ENCODE results near the gene PRKG2. TPM values are rescaled to one million over a fixed set of nuclear protein-coding genes. Genes with fewer than 3 reads are reported as not detected.
A peak's percentile ranks its signal among the peaks of the same experiment; 100 is the strongest.

PRKG2 gene
- total RNA-seq, 1 donor from 2014 or later = 2.3 TPM

GRCh38 chr4:81198609-81199008, 16.4 kb downstream of the PRKG2 start:
- no peaks in the 10 kb centered on the region for H3K36me3 Mint-ChIP-seq
- H3F3A ChIP-seq (ENCODE audit: low read depth) = no peaks in the 10 kb centered on the region
- H3K4me2 ChIP-seq = no peak overlapping the region
- no peaks in the 10 kb centered on the region for H3K36me3 ChIP-seq
- no peak overlapping the region for H3K4me3 ChIP-seq
- H3K27me3 Mint-ChIP-seq (ENCODE audit: insufficient read depth, low read depth) = peaks cover 2% of the 10 kb centered on the region
- TF ChIP-seq EZH2phosphoT487 (IDR thresholded peaks at IDR 0.05) = no peak
- no peak for TF ChIP-seq EZH2 (IDR thresholded peaks at IDR 0.05)
- no peak for TF ChIP-seq CTCF (IDR thresholded peaks at IDR 0.05)
- no peaks in the 10 kb centered on the region for H3K9me3 ChIP-seq (ENCODE audit: low read depth)
- DNase-seq (ENCODE audit: low spot score) = no peak
- no peak overlapping the region for H3K27ac Mint-ChIP-seq
- no peaks in the 10 kb centered on the region for H3K27me3 ChIP-seq
- peaks cover 9% of the 10 kb centered on the region for H3K4me1 ChIP-seq
- H3K4me3 Mint-ChIP-seq = no peak overlapping the region
- H3K4me1 Mint-ChIP-seq = peaks cover 17% of the 10 kb centered on the region
- H2AFZ ChIP-seq (replicated peaks) = no peak overlapping the region
- no peaks in the 10 kb centered on the region for H4K20me1 ChIP-seq (ENCODE audit: low read depth)
- no peak overlapping the region for H3K27ac ChIP-seq
- no peak overlapping the region for H3K9ac ChIP-seq
- H3K79me2 ChIP-seq (ENCODE audit: low read depth) = no peaks in the 10 kb centered on the region
- H3K9me3 Mint-ChIP-seq = no peaks in the 10 kb centered on the region

- Histone ChIP-seq H3K9me3 (ENCODE audit: low read depth) (no peaks in the 10 kb centered on the region), H3K4me3 (no peak overlapping the region), H3K27me3 (no peaks in the 10 kb centered on the region), H3K27ac (no peak overlapping the region), H3K36me3 (no peaks in the 10 kb centered on the region), H3K79me2 (ENCODE audit: low read depth) (no peaks in the 10 kb centered on the region), H3K9ac (no peak overlapping the region), H3K4me2 (no peak overlapping the region), H3K4me1 (peaks cover 9% of the 10 kb centered on the region), H3F3A (ENCODE audit: low read depth) (no peaks in the 10 kb centered on the region), H2AFZ (replicated peaks) (no peak overlapping the region), H4K20me1 (ENCODE audit: low read depth) (no peaks in the 10 kb centered on the region)
- peak; percentile 10 for DNase-seq (ENCODE audit: low spot score)
- H3K36me3 Mint-ChIP-seq = no peaks in the 10 kb centered on the region
- no peaks in the 10 kb centered on the region for H3K9me3 Mint-ChIP-seq
- H3K4me1 Mint-ChIP-seq = peaks cover 17% of the 10 kb centered on the region
- no peak overlapping the region for H3K4me3 Mint-ChIP-seq
- no peak for TF ChIP-seq CTCF (IDR thresholded peaks at IDR 0.05)
- no peak for TF ChIP-seq EZH2phosphoT487 (IDR thresholded peaks at IDR 0.05)
- TF ChIP-seq EZH2 (IDR thresholded peaks at IDR 0.05) = no peak
- peaks cover 2% of the 10 kb centered on the region for H3K27me3 Mint-ChIP-seq (ENCODE audit: insufficient read depth, low read depth)
- H3K27ac Mint-ChIP-seq = no peak overlapping the region
These were observed 17.0 kb downstream of the PRKG2 start for GRCh38 chr4:81197864-81198524.

GRCh38 chr4:81196126-81196650, 18.8 kb downstream of the PRKG2 start:
- Histone ChIP-seq H3K4me1 (peaks cover 9% of the 10 kb centered on the region), H3K36me3 (no peaks in the 10 kb centered on the region), H2AFZ (replicated peaks) (no peak overlapping the region), H3K9me3 (ENCODE audit: low read depth) (no peaks in the 10 kb centered on the region), H3K4me3 (no peak overlapping the region), H3F3A (ENCODE audit: low read depth) (no peaks in the 10 kb centered on the region), H4K20me1 (ENCODE audit: low read depth) (no peaks in the 10 kb centered on the region), H3K27me3 (no peaks in the 10 kb centered on the region), H3K4me2 (no peak overlapping the region), H3K9ac (no peak overlapping the region), H3K27ac (no peak overlapping the region), H3K79me2 (ENCODE audit: low read depth) (no peaks in the 10 kb centered on the region)
- Mint-ChIP-seq H3K9me3 (no peaks in the 10 kb centered on the region), H3K4me3 (no peak overlapping the region), H3K27me3 (ENCODE audit: insufficient read depth, low read depth) (peaks cover 2% of the 10 kb centered on the region), H3K27ac (no peak overlapping the region), H3K36me3 (no peaks in the 10 kb centered on the region), H3K4me1 (peaks cover 17% of the 10 kb centered on the region)
- no peak for DNase-seq (ENCODE audit: low spot score)
- TF ChIP-seq EZH2phosphoT487 (IDR thresholded peaks at IDR 0.05) (no peak), CTCF (IDR thresholded peaks at IDR 0.05) (no peak), EZH2 (IDR thresholded peaks at IDR 0.05) (no peak)
